ENCODE measurements around the gene WNK1.
A peak's percentile ranks its signal among the peaks of the same experiment; 100 is the strongest.

The WNK1 gene

GRCh38 chr12:905261-906031, 153.1 kb downstream of the WNK1 start:
- peak; percentile 27 for DNase-seq (ENCODE audit: low read depth, low spot score)
- in situ Hi-C loops (cut with HindIII; ENCODE audit: low sequenced_read_pairs), result no loop called here
- no peak overlapping the region for H3K4me3 ChIP-seq (ENCODE audit: low read depth, low read length)
- TF ChIP-seq, protein P1, sequence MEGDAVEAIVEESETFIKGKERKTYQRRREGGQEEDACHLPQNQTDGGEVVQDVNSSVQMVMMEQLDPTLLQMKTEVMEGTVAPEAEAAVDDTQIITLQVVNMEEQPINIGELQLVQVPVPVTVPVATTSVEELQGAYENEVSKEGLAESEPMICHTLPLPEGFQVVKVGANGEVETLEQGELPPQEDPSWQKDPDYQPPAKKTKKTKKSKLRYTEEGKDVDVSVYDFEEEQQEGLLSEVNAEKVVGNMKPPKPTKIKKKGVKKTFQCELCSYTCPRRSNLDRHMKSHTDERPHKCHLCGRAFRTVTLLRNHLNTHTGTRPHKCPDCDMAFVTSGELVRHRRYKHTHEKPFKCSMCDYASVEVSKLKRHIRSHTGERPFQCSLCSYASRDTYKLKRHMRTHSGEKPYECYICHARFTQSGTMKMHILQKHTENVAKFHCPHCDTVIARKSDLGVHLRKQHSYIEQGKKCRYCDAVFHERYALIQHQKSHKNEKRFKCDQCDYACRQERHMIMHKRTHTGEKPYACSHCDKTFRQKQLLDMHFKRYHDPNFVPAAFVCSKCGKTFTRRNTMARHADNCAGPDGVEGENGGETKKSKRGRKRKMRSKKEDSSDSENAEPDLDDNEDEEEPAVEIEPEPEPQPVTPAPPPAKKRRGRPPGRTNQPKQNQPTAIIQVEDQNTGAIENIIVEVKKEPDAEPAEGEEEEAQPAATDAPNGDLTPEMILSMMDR (IDR thresholded peaks at IDR 0.05; ENCODE audit: low read depth, low read length), result no peak

DNA sequence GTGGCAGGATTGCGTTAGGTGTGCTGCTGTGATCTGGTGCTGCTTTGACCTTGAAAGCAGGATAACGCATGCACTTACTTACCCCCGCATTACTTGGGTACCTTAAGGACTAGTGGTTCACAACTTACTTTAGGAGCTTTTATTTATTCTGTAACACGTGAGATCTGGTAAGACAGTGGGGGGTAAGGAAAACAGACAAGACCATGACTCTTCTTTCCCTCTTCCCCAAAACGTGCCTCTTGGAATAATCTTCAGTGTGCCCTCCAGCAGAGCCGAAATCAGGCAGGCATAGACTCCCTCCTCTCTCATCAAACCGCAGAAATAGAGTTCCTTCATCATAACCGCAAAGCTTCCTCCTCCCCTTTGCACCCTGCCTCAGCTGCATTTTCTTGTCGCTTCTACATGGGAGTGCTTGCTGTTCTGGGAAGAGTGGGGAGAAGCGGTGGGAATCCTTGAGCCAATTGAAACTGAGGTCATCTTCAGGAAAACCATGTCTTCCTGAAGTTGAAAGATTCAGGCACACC, 153.7 kb downstream of the WNK1 start:
- in situ Hi-C loops (cut with HindIII; ENCODE audit: low sequenced_read_pairs), result no loop called here
- TF ChIP-seq, protein P1 (IDR thresholded peaks at IDR 0.05; ENCODE audit: low read depth, low read length), result no peak
- H3K4me3 ChIP-seq (ENCODE audit: low read depth, low read length), result no peak overlapping the region
- peak; percentile 33 for DNase-seq (ENCODE audit: low read depth, low spot score)

DNA sequence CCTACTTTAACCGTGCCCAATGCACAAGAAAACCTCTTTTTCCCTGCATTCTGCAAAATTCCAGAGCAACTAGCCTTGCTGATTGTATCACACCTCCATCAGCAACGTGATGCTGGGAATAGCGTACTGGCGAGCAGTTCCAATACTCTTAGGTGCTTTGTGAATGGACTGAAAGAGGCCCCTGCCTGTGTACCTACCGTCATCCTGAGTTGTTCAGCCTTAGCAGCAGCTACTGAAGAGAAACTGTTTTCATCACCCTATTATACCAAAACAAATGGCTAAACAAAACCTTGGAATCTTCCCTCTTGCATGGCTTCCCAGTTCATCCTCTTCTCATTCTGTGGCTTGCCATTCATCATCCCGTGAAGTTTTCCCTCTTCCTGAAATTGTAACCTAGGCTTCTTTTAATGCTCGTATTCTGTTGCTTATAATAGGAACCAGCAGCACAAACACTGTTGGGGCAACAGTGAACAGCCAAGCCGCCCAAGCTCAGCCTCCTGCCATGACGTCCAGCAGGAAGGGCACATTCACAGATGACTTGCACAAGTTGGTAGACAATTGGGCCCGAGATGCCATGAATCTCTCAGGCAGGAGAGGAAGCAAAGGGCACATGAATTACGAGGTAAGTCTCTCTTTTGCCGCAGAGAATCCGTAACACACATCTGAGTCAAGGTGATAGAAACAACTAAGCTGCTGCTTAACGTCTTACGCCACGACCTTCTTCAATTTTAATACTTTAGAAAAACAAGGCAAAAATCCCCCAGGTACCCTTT, 155.2 kb downstream of the WNK1 start:
- TF ChIP-seq, protein P1 (IDR thresholded peaks at IDR 0.05; ENCODE audit: low read depth, low read length), result no peak
- H3K4me3 ChIP-seq (ENCODE audit: low read depth, low read length), result no peak overlapping the region
- no peak for DNase-seq (ENCODE audit: low read depth, low spot score)
- in situ Hi-C loops (cut with HindIII; ENCODE audit: low sequenced_read_pairs), result no loop called here

DNA sequence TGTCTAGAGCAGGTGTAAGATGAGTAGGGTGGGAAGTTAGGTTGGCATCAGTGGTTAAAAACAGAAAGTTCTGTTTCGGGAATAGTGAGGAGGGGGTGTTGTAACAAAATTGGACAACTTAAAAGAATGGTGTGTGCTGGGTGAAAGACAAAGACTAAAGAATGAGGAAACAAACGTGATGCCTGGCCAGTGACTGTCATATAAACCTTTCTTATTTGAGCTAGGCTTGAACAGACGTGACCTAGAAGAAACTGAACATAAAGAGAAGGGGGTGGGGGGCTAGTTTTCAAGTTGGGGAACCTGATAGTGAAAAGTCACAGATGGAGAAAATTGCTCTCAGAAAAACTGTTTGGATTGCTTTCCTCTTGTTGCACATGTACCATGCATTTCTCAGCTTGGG, 157.5 kb downstream of the WNK1 start:
- TF ChIP-seq, protein P1 (IDR thresholded peaks at IDR 0.05; ENCODE audit: low read depth, low read length), result no peak
- no peak overlapping the region for H3K4me3 ChIP-seq (ENCODE audit: low read depth, low read length)

DNA sequence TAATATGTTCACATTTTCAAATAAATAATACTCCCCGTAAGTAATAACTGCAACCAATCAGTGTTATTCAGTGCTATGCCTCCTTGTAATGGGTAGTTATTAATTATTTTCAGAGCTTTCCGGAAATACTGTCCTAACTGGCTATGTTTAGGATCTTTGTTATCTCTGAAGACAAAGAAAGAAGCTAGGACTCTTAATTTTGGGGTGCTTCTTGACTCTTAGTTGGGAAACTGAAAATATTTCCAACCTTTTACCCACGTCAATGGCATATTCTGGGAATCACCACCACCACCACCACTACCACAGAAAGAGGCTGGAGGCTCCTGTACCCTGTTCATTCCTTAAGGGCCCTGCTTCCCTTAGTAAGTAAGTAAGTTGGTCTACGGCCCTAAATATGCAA, 158.0 kb downstream of the WNK1 start:
- TF ChIP-seq, protein P1 (IDR thresholded peaks at IDR 0.05; ENCODE audit: low read depth, low read length), result no peak
- no peak overlapping the region for H3K4me3 ChIP-seq (ENCODE audit: low read depth, low read length)
- DNase-seq (ENCODE audit: low read depth, low spot score), result no peak
- in situ Hi-C loops (cut with HindIII; ENCODE audit: low sequenced_read_pairs), result no loop called here

More for the DNA sequence above, 157.5 kb downstream of the WNK1 start:
- DNase-seq (ENCODE audit: low read depth, low spot score), result no peak
- in situ Hi-C loops (cut with HindIII; ENCODE audit: low sequenced_read_pairs), result no loop called here

DNA sequence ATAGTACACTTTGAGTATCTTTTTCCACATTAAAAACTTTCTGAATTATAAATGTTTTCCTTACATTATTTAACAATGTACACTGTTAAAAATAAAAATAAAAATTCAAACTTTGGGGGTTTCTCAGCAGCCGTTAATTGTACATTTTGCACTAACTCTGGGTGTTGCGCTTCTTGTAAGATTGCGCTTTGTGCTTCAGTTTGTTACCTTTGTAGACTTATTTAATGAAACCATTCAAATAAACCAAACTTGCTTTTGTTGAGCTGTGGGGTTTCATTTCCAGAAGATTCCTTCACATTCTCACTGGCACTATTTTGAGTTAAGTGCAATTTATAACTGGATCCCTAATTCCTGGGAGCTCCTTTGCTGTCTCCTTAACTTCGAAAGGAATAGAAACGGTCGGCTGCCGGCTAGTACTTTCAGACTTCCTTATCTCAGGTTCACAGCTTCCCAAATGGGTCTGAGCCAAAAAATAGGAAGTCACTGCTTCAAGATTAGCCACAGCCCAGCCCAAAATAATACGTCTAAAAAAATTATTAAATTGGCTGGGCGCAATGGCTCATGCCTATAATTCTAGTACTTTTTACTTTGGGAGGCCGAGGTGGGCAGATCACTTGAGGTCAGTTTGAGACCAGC, 158.9 kb downstream of the WNK1 start:
- TF ChIP-seq, protein P1 (IDR thresholded peaks at IDR 0.05; ENCODE audit: low read depth, low read length), result no peak
- in situ Hi-C loops (cut with HindIII; ENCODE audit: low sequenced_read_pairs), result no loop called here
- no peak for DNase-seq (ENCODE audit: low read depth, low spot score)
- H3K4me3 ChIP-seq (ENCODE audit: low read depth, low read length), result no peak overlapping the region

All from astrocyte of the spinal cord (primary cell).